ENCODE data around the gene SCARF2.
"Not testable (repeated sequence)": the region's sequence is repeated elsewhere in the genome, so short reads cannot be mapped to it uniquely, and the experiment has no call there.

The SCARF2 gene

DNA sequence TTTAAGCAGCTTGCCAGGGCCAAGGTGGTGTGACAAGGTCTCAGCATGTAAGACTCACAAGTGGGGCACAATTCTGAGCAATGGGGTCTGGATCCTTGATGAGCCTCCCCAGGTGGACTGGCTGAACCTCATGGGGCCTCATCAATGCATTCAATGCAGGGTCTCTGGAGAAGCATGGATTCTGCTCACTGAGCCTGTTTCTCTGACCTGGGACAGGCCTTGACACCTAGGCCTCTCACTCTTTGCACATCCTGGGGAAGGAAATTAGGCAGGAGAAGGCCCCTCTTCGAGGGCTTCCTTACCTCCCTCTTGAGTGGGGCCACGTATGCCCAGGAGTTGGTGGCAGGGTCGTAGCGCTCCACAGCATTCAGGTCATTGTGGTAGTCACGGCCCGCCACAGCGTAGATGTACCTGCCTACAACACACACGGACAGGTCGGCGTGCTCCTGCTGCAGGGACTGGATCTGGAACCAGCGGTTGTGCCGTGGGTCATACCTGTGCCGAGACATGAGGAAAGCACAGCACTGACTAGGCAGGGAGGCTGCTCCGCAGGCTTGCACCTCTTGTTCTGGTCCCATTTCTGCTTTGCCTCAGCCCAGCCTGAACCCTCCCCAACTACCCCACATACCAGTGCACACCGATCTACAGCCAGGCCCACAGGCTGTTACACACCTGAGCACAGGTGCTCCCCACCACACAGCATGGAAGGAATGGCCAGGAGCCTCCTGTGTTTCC is 20.0 kb upstream of the SCARF2 start:
- no peak overlapping the region for H3K4me3 ChIP-seq (ENCODE audit: low read depth, low read length)
- TF ChIP-seq, protein P1, sequence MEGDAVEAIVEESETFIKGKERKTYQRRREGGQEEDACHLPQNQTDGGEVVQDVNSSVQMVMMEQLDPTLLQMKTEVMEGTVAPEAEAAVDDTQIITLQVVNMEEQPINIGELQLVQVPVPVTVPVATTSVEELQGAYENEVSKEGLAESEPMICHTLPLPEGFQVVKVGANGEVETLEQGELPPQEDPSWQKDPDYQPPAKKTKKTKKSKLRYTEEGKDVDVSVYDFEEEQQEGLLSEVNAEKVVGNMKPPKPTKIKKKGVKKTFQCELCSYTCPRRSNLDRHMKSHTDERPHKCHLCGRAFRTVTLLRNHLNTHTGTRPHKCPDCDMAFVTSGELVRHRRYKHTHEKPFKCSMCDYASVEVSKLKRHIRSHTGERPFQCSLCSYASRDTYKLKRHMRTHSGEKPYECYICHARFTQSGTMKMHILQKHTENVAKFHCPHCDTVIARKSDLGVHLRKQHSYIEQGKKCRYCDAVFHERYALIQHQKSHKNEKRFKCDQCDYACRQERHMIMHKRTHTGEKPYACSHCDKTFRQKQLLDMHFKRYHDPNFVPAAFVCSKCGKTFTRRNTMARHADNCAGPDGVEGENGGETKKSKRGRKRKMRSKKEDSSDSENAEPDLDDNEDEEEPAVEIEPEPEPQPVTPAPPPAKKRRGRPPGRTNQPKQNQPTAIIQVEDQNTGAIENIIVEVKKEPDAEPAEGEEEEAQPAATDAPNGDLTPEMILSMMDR (conservative IDR thresholded peaks at IDR 0.05; ENCODE audit: low read depth, low read length) = no peak
- no peak for DNase-seq (ENCODE audit: low read depth)

DNA sequence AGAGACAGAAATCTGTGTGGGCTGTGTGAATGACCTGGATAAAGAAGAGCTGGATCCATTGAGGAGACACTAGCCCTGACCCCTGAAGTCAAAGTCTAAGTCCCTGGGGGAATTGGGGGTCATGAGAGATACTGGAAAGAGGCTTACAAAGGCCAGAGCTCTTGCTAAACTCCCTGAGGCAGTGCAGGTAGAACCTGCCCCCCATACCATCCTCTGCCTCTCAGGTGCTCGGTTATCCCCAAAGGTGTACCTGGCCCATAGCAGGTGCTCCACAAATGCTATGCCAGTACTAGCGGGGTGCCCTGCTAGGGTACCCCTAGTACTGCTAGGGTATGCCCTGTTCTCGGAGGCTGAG is 19.1 kb upstream of the SCARF2 start:
- no peak for DNase-seq (ENCODE audit: low read depth)
- TF ChIP-seq, protein P1 (conservative IDR thresholded peaks at IDR 0.05; ENCODE audit: low read depth, low read length) = no peak
- H3K4me3 ChIP-seq (ENCODE audit: low read depth, low read length) = no peak overlapping the region

DNA sequence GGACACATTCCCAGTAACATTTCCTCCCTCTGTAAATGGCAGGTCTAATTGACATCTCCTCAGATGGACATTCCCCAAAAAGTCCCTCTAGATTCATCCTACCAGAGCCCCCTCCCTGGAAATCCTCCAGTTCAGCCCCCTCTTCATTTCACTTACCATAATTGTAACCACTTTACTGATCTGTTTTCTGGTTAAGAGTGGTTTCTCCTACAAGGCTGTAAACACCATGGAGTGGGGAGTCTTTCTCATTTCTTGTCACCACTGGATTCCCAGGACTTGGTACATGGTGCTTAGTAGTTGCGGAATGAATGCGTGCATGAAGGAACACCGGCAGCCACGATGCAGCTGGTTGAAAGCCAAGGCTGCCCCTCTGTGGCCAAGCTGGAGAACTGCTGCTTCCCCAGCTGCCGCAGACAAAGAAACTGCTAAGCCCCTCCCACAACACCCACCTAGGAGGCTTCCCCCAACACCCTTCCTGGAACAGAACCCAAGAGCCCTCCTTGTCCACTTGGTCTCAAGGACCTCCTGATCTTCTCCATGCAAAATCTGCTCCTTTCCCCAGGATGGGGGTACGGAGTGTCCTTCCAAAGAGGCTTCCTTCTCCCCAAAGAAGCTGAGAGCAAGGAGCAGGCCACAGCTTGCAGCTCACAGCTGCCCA is 18.6 kb upstream of the SCARF2 start:
- DNase-seq (ENCODE audit: low read depth) = peak; percentile 91
- no peak overlapping the region for H3K4me3 ChIP-seq (ENCODE audit: low read depth, low read length)
- TF ChIP-seq, protein P1 (conservative IDR thresholded peaks at IDR 0.05; ENCODE audit: low read depth, low read length) = peak; percentile 96

DNA sequence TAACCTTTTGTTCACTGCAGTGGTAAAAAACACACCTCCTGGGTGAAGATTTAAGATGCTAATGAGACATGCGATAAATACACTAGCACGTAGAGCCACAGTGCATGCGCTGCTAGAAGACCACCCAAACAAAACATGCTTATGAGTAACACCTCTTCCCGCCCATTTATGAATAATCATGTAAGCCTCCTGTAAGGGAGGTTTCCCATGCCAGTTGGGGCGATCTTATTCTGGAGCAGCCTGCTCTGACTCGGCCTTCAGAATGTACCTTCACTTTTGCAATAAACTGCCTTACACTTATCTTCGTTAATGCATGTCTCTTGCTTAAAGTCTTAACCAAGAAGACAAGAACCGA is 18.1 kb upstream of the SCARF2 start:
- no peak for DNase-seq (ENCODE audit: low read depth)
- TF ChIP-seq, protein P1 (conservative IDR thresholded peaks at IDR 0.05; ENCODE audit: low read depth, low read length) = no peak
- no peak overlapping the region for H3K4me3 ChIP-seq (ENCODE audit: low read depth, low read length)

DNA sequence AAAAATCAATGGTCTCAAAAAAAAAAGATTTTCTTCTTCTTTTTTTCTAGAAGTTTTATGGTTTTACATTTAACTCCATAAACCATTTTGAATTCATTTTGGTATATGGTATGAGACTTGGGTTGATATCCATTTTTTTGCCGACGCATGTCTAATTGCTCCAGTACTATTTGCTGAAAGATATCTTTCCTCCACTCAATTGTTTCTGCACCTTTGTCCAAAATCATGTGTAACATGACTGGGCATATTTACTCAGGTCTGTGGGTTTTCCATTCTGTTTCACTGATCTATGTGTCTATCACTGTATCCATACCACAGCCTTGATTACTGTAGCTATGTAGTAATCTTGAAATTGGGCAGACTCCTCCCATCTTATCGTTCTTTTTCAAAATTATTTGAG is 15.6 kb upstream of the SCARF2 start:
- TF ChIP-seq, protein P1 (conservative IDR thresholded peaks at IDR 0.05; ENCODE audit: low read depth, low read length) = no peak
- H3K4me3 ChIP-seq (ENCODE audit: low read depth, low read length) = no peak overlapping the region
- DNase-seq (ENCODE audit: low read depth) = no peak

DNA sequence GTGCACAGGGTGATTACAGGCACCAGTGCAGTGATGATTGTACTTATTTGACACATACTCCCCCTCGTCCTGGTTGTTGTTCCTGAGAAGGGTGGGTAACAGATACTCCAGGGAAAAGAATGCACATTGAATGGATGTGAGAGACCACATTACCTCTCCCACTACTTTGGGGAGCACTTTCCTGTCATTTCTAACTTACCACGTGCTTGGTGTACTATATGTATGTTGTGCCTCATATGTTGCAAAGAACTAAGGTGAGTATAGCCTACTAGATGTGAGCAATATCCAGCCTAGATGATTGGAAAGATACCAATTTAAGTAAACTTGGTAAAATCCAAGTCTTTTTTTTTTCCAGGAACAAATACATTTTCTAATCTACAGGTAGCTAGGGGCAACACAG is 14.3 kb upstream of the SCARF2 start:
- no peak overlapping the region for H3K4me3 ChIP-seq (ENCODE audit: low read depth, low read length)
- TF ChIP-seq, protein P1 (conservative IDR thresholded peaks at IDR 0.05; ENCODE audit: low read depth, low read length) = no peak
- DNase-seq (ENCODE audit: low read depth) = no peak

DNA sequence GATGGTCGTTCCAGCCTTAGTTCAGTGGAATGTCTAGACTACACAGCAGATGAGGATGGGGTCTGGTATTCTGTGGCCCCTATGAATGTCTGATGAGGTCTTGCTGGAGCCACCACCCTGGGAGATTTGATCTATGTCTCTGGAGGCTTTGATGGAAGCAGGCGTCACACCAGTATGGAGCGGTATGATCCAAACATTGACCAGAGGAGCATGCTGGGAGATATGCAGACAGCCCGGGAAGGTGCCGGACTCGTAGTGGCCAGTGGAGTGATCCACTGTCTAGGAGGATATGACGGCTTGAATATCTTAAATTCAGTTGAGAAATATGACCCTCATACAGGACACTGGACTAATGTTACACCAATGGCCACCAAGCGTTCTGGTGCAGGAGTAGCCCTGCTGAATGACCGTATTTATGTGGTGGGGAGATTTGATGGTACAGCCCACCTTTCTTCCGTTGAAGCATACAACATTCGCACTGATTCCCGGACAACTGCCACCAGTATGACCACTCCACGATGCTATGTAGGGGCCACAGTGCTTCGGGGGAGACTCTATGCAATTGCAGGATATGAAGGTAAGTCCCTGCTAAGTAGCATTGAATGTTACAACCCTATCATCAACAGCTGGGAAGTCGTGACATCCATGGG is 13.6 kb upstream of the SCARF2 start:
- not testable (repeated sequence) for DNase-seq (ENCODE audit: low read depth); H3K4me3 ChIP-seq (ENCODE audit: low read depth, low read length)
